ENCODE results near the gene LRRC4C. TPM values are rescaled to one million over a fixed set of nuclear protein-coding genes. Genes with fewer than 3 reads are reported as not detected.

The LRRC4C gene
- total RNA-seq, 1 experiment from 2014 or later, result not detected

DNA sequence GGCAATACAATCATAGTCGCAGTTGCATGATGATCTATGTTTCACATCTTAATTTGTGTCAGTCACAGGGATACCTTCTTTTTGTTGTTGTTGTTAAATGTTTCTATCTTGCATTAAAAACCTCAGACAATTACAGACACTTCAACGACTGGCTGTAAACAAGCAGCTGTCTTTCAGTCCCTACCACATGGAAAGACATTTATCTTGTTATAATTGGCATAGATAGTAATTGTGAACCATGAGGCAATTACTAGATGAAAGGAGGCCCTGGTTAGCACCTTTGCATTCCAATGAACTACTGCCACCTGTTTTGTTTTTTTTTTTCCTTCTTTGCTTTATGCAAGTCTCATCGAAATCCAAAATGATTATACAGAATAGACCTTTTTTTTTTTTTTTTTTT, 416.8 kb downstream of the LRRC4C start:
- no peak overlapping the region for H3K27ac Mint-ChIP-seq (ENCODE audit: low read depth, unreplicated experiment)
- ChIA-PET POLR2A (no interaction called here), CTCF (no interaction called here)
- H3K4me1 Mint-ChIP-seq (ENCODE audit: insufficient read depth, unreplicated experiment), result no peaks in the 10 kb centered on the region
- no peaks in the 10 kb centered on the region for H3K9me3 Mint-ChIP-seq (ENCODE audit: unreplicated experiment)
- TF ChIP-seq, protein P1, sequence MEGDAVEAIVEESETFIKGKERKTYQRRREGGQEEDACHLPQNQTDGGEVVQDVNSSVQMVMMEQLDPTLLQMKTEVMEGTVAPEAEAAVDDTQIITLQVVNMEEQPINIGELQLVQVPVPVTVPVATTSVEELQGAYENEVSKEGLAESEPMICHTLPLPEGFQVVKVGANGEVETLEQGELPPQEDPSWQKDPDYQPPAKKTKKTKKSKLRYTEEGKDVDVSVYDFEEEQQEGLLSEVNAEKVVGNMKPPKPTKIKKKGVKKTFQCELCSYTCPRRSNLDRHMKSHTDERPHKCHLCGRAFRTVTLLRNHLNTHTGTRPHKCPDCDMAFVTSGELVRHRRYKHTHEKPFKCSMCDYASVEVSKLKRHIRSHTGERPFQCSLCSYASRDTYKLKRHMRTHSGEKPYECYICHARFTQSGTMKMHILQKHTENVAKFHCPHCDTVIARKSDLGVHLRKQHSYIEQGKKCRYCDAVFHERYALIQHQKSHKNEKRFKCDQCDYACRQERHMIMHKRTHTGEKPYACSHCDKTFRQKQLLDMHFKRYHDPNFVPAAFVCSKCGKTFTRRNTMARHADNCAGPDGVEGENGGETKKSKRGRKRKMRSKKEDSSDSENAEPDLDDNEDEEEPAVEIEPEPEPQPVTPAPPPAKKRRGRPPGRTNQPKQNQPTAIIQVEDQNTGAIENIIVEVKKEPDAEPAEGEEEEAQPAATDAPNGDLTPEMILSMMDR (IDR thresholded peaks at IDR 0.05; ENCODE audit: unreplicated experiment), result no peak
- intact Hi-C loops (cut with micrococcal nuclease), result no loop called here
- no TSS peak for BruUV-seq (replicated peaks)
- DNase-seq (ENCODE audit: unreplicated experiment), result no peak
- H3K4me3 Mint-ChIP-seq (ENCODE audit: unreplicated experiment), result no peak overlapping the region
- peaks cover 2% of the 10 kb centered on the region for H3K36me3 Mint-ChIP-seq (ENCODE audit: insufficient read depth, unreplicated experiment)
- H3K27me3 Mint-ChIP-seq (ENCODE audit: insufficient read depth, unreplicated experiment), result no peaks in the 10 kb centered on the region

DNA sequence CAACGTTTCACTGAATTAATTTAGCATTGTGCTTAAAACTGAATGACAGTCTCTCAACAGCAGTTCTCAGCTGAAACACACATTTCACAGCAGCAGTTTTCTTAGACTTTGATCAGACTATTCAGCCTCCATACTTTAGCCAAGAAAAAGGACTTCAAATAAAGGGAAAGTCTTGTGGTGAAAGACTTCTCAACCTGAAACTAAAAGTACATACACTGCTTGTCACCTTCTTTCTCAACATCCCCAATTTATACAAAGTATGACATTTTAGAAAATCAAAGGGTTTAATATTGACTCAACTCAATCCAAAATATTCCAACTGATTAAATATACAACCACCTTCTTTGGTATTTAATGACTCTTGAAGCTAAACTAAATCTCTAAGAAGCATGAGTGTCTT, 419.0 kb downstream of the LRRC4C start:
- Mint-ChIP-seq H3K36me3 (ENCODE audit: insufficient read depth, unreplicated experiment) (no peaks in the 10 kb centered on the region), H3K27ac (ENCODE audit: low read depth, unreplicated experiment) (no peak overlapping the region), H3K4me1 (ENCODE audit: insufficient read depth, unreplicated experiment) (peaks cover under 1% of the 10 kb centered on the region), H3K9me3 (ENCODE audit: unreplicated experiment) (no peaks in the 10 kb centered on the region), H3K27me3 (ENCODE audit: insufficient read depth, unreplicated experiment) (no peaks in the 10 kb centered on the region), H3K4me3 (ENCODE audit: unreplicated experiment) (no peak overlapping the region)
- intact Hi-C loops (cut with micrococcal nuclease), result no loop called here
- CTCF ChIA-PET, result no interaction called here
- POLR2A ChIA-PET, result interaction anchor here (0.7 kb wide), 1 partner anchor 68 kb away, joined by 3 read pairs; no protein-coding TSS in a partner anchor
- no TSS peak for BruUV-seq (replicated peaks)
- TF ChIP-seq, protein P1 (IDR thresholded peaks at IDR 0.05; ENCODE audit: unreplicated experiment), result no peak
- no peak for DNase-seq (ENCODE audit: unreplicated experiment)

DNA sequence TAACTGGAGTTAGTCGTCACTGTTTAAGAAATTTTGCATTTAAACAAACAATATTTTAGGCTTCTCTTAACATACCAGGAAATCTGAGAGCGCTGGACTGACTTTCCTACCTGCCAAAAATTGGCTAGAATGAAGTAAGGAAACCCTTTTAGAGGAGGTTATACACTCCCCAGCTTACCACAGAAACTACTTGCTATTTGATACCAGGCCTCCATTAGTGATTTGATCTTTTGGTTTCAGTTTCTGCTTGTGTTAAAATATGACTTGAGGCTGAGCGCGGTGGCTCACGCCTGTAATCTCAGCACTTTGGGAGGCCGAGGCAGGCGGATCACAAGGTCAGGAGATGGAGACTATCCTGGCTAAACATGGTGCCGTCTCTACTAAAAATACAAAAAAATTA, 419.9 kb downstream of the LRRC4C start:
- TF ChIP-seq, protein P1 (IDR thresholded peaks at IDR 0.05; ENCODE audit: unreplicated experiment), result no peak
- Mint-ChIP-seq H3K36me3 (ENCODE audit: insufficient read depth, unreplicated experiment) (no peaks in the 10 kb centered on the region), H3K9me3 (ENCODE audit: unreplicated experiment) (no peaks in the 10 kb centered on the region), H3K27ac (ENCODE audit: low read depth, unreplicated experiment) (no peak overlapping the region), H3K4me3 (ENCODE audit: unreplicated experiment) (no peak overlapping the region), H3K4me1 (ENCODE audit: insufficient read depth, unreplicated experiment) (peaks cover 6% of the 10 kb centered on the region), H3K27me3 (ENCODE audit: insufficient read depth, unreplicated experiment) (no peaks in the 10 kb centered on the region)
- DNase-seq (ENCODE audit: unreplicated experiment), result no peak
- BruUV-seq (replicated peaks), result no TSS peak
- ChIA-PET CTCF (interaction anchor here (0.6 kb wide), 1 partner anchor 425 kb away, joined by 4 read pairs; no protein-coding TSS in a partner anchor), POLR2A (no interaction called here)
- intact Hi-C loops (cut with micrococcal nuclease), result no loop called here

DNA sequence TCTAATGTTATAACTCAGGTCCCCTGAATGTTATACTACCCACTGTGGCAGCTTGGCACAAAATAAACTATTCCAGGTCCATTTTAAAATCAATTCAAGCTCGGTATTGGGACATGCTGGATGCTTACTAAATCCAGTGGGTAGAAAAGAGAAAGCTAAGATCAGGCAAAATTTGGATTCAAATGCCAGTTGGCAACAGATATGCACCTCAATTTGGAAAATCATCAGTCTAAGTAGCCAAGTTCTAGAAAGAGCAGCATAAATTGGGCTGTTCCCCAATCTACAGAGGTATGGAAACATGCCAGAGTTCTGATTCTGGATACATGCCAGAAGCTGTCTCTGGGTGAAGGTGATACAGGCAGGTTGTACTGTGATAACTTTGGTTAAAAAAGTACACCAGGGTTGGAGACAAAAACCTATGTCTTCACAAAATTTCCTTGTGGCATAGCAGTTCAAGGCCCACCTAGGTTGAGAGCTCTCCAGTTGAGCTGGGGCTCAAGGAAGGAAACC, 427.8 kb downstream of the LRRC4C start:
- CTCF ChIA-PET, result interaction anchor here (0.6 kb wide), 1 partner anchor 79 kb away, joined by 3 read pairs; no protein-coding TSS in a partner anchor
- no peak for DNase-seq (ENCODE audit: unreplicated experiment)
- TF ChIP-seq, protein P1 (IDR thresholded peaks at IDR 0.05; ENCODE audit: unreplicated experiment), result no peak
- no TSS peak for BruUV-seq (replicated peaks)
- H3K4me1 Mint-ChIP-seq (ENCODE audit: insufficient read depth, unreplicated experiment), result peaks cover 6% of the 10 kb centered on the region
- intact Hi-C loops (cut with micrococcal nuclease), result no loop called here
- no peaks in the 10 kb centered on the region for H3K9me3 Mint-ChIP-seq (ENCODE audit: unreplicated experiment)
- POLR2A ChIA-PET, result no interaction called here
- no peak overlapping the region for H3K27ac Mint-ChIP-seq (ENCODE audit: low read depth, unreplicated experiment)
- no peak overlapping the region for H3K4me3 Mint-ChIP-seq (ENCODE audit: unreplicated experiment)
- no peaks in the 10 kb centered on the region for H3K36me3 Mint-ChIP-seq (ENCODE audit: insufficient read depth, unreplicated experiment)
- no peaks in the 10 kb centered on the region for H3K27me3 Mint-ChIP-seq (ENCODE audit: insufficient read depth, unreplicated experiment)

Measured in MCF 10A (cell line).